ENCODE data around the gene HOXC6. TPM values are rescaled to one million over a fixed set of nuclear protein-coding genes. Genes with fewer than 3 reads are reported as not detected.

HOXC6 gene
- total and polyA plus RNA-seq, 2 of the 8 experiments (the other 6 are each of a cell fraction or from before 2014, with no cell fraction given): not detected

DNA sequence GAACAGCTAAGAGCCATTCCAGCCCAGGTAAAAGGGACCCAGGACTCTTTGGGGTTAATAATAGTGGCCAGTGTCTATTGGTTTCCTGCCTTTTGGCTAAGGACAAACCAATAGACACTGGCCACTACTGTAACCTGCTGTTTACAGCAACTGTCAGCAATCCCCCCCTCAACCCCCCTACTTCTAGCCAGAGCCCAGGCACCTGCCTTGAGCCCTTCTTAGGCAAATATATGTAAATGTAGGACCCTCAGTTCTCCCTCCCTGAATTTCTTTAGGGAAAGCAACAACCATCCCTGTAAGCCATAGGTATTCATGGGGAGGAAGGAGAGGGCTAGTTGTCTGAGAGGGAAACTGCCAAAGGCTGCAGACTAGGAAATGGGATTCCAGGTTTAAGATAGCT lies 47.7 kb downstream of the HOXC6 start (continued):
- TF ChIP-seq NRF1 (IDR thresholded peaks at IDR 0.05; ENCODE audit: low read depth, low read length) (no peak), CREB1 (IDR thresholded peaks at IDR 0.05) (peak; percentile 23; the same call in 1 of the 2 replicates), KDM1A (IDR thresholded peaks at IDR 0.05; ENCODE audit: borderline replicate concordance, low read length) (no peak)

All from H1 (cell line).